ENCODE measurements around the gene FNDC3A. TPM values are rescaled to one million over a fixed set of nuclear protein-coding genes. Genes with fewer than 3 reads are reported as not detected.

The FNDC3A gene
- total RNA-seq, 4 donors from 2014 or later = 90.3 to 125 (median 111) TPM

GRCh38 chr13:48939728-48940127 is 36.0 kb upstream of the FNDC3A start:
- H3K36me3 ChIP-seq = no peaks in the 10 kb centered on the region
- intact Hi-C loops (cut with DNase I) = no loop called here
- H3K27me3 ChIP-seq = no peaks in the 10 kb centered on the region
- no peaks in the 10 kb centered on the region for H3K4me1 ChIP-seq
- no peaks in the 10 kb centered on the region for H3K9me3 ChIP-seq
- 90 to 98% methylated on average over 2 of the region's 2 CpGs for WGBS, 2 donors
- DNase-seq = no peak
- no peak overlapping the region for H3K4me3 ChIP-seq (replicated peaks in 1 of 3)
- no peak overlapping the region for H3K27ac ChIP-seq
- no peak for TF ChIP-seq CTCF (IDR thresholded peaks at IDR 0.05)
- TF ChIP-seq POLR2A (IDR thresholded peaks at IDR 0.05) = no peak

GRCh38 chr13:48942131-48942530 is 33.6 kb upstream of the FNDC3A start:
- no peaks in the 10 kb centered on the region for H3K9me3 ChIP-seq
- no peaks in the 10 kb centered on the region for H3K27me3 ChIP-seq
- no peaks in the 10 kb centered on the region for H3K4me1 ChIP-seq
- H3K27ac ChIP-seq = no peak overlapping the region
- no peak overlapping the region for H3K4me3 ChIP-seq (replicated peaks in 1 of 3)
- WGBS, 2 donors = 69 to 72% methylated on average over 2 of the region's 2 CpGs
- no peaks in the 10 kb centered on the region for H3K36me3 ChIP-seq
- DNase-seq = no peak
- intact Hi-C loops (cut with DNase I) = no loop called here
- no peak for TF ChIP-seq CTCF (IDR thresholded peaks at IDR 0.05)
- TF ChIP-seq POLR2A (IDR thresholded peaks at IDR 0.05) = no peak

- no peak for DNase-seq
- Histone ChIP-seq H3K4me1 (no peaks in the 10 kb centered on the region), H3K27ac (no peak overlapping the region), H3K4me3 (replicated peaks in 1 of 3) (no peak overlapping the region), H3K36me3 (no peaks in the 10 kb centered on the region), H3K9me3 (no peaks in the 10 kb centered on the region), H3K27me3 (no peaks in the 10 kb centered on the region)
- TF ChIP-seq CTCF (IDR thresholded peaks at IDR 0.05) (no peak), POLR2A (IDR thresholded peaks at IDR 0.05) (no peak)
- intact Hi-C loops (cut with DNase I) = no loop called here
- 79 to 81% methylated on average over 3 of the region's 3 CpGs for WGBS, 2 donors
Measured at GRCh38 chr13:48944221-48944620, 31.5 kb upstream of the FNDC3A start.

GRCh38 chr13:48945626-48946025 is 30.1 kb upstream of the FNDC3A start:
- intact Hi-C loops (cut with DNase I) = no loop called here
- no peak overlapping the region for H3K27ac ChIP-seq
- no peaks in the 10 kb centered on the region for H3K4me1 ChIP-seq
- H3K4me3 ChIP-seq (replicated peaks in 1 of 3) = no peak overlapping the region
- no peaks in the 10 kb centered on the region for H3K27me3 ChIP-seq
- H3K9me3 ChIP-seq = no peaks in the 10 kb centered on the region
- no peak for TF ChIP-seq POLR2A (IDR thresholded peaks at IDR 0.05)
- TF ChIP-seq CTCF (IDR thresholded peaks at IDR 0.05) = no peak
- H3K36me3 ChIP-seq = no peaks in the 10 kb centered on the region
- 81 to 82% methylated on average over 1 of the region's 1 CpG for WGBS, 2 donors
- DNase-seq = no peak

GRCh38 chr13:48946163-48946562 is 29.5 kb upstream of the FNDC3A start:
- TF ChIP-seq CTCF (IDR thresholded peaks at IDR 0.05) = no peak
- TF ChIP-seq POLR2A (IDR thresholded peaks at IDR 0.05) = no peak
- intact Hi-C loops (cut with DNase I) = no loop called here
- H3K27me3 ChIP-seq = no peaks in the 10 kb centered on the region
- 93 to 96% methylated on average over 2 of the region's 2 CpGs for WGBS, 2 donors
- H3K4me1 ChIP-seq = no peaks in the 10 kb centered on the region
- no peaks in the 10 kb centered on the region for H3K36me3 ChIP-seq
- no peak overlapping the region for H3K4me3 ChIP-seq (replicated peaks in 1 of 3)
- H3K9me3 ChIP-seq = no peaks in the 10 kb centered on the region
- H3K27ac ChIP-seq = no peak overlapping the region
- no peak for DNase-seq

All from thyroid gland (tissue), 4 donors.